Measurements from ENCODE around the gene HIVEP3.

HIVEP3 gene

GRCh38 chr1:41775956-41776585 lies 142.7 kb downstream of the HIVEP3 start:
- Mint-ChIP-seq H3K4me3 (no peak overlapping the region), H3K4me1 (peaks cover 8% of the 10 kb centered on the region), H3K9me3 (no peaks in the 10 kb centered on the region), H3K36me3 (no peaks in the 10 kb centered on the region), H3K27ac (no peak overlapping the region)
- ATAC-seq: no peak
- no peak for DNase-seq (ENCODE audit: low spot score in 2 of 2)

GRCh38 chr1:41774471-41774990 lies 144.2 kb downstream of the HIVEP3 start:
- Mint-ChIP-seq H3K36me3 (no peaks in the 10 kb centered on the region), H3K27ac (no peak overlapping the region), H3K9me3 (no peaks in the 10 kb centered on the region), H3K4me1 (peaks cover 8% of the 10 kb centered on the region), H3K4me3 (no peak overlapping the region)
- no peak for ATAC-seq
- no peak for DNase-seq (ENCODE audit: low spot score in 2 of 2)

- ATAC-seq (no peak), DNase-seq (ENCODE audit: low spot score in 2 of 2) (no peak)
- H3K36me3 Mint-ChIP-seq: no peaks in the 10 kb centered on the region
- H3K4me1 Mint-ChIP-seq: peaks cover 8% of the 10 kb centered on the region
- no peaks in the 10 kb centered on the region for H3K9me3 Mint-ChIP-seq
- no peak overlapping the region for H3K27ac Mint-ChIP-seq
- no peak overlapping the region for H3K4me3 Mint-ChIP-seq
These were observed 144.9 kb downstream of the HIVEP3 start for GRCh38 chr1:41773842-41774241.

GRCh38 chr1:41773144-41773591 lies 145.6 kb downstream of the HIVEP3 start:
- Mint-ChIP-seq H3K4me1 (peaks cover 8% of the 10 kb centered on the region), H3K27ac (no peak overlapping the region), H3K4me3 (no peak overlapping the region), H3K36me3 (no peaks in the 10 kb centered on the region), H3K9me3 (no peaks in the 10 kb centered on the region)
- ATAC-seq (no peak), DNase-seq (ENCODE audit: low spot score in 2 of 2) (no peak)

GRCh38 chr1:41769068-41769467 lies 149.7 kb downstream of the HIVEP3 start:
- Mint-ChIP-seq H3K4me1 (peaks cover 21% of the 10 kb centered on the region), H3K9me3 (no peaks in the 10 kb centered on the region), H3K27ac (no peak overlapping the region), H3K4me3 (no peak overlapping the region), H3K36me3 (no peaks in the 10 kb centered on the region)
- DNase-seq (ENCODE audit: low spot score in 2 of 2) (no peak), ATAC-seq (no peak)

- Mint-ChIP-seq H3K4me3 (no peak overlapping the region), H3K27ac (no peak overlapping the region), H3K36me3 (no peaks in the 10 kb centered on the region), H3K9me3 (no peaks in the 10 kb centered on the region), H3K4me1 (peaks cover 21% of the 10 kb centered on the region)
- no peak for DNase-seq (ENCODE audit: low spot score in 2 of 2)
- ATAC-seq: no peak
These were observed 150.1 kb downstream of the HIVEP3 start for GRCh38 chr1:41768583-41768982.

- H3K4me3 Mint-ChIP-seq: no peak overlapping the region
- no peaks in the 10 kb centered on the region for H3K36me3 Mint-ChIP-seq
- H3K9me3 Mint-ChIP-seq: no peaks in the 10 kb centered on the region
- DNase-seq (ENCODE audit: low spot score in 2 of 2): no peak
- ATAC-seq: no peak
- H3K4me1 Mint-ChIP-seq: peaks cover 21% of the 10 kb centered on the region
- H3K27ac Mint-ChIP-seq: no peak overlapping the region
These were observed 150.9 kb downstream of the HIVEP3 start for GRCh38 chr1:41767534-41768525.

GRCh38 chr1:41766546-41766945 lies 152.2 kb downstream of the HIVEP3 start:
- Mint-ChIP-seq H3K36me3 (no peaks in the 10 kb centered on the region), H3K4me3 (no peak overlapping the region)

GRCh38 chr1:41766041-41766440 lies 152.7 kb downstream of the HIVEP3 start:
- no peaks in the 10 kb centered on the region for H3K9me3 Mint-ChIP-seq
- H3K4me1 Mint-ChIP-seq: peaks cover 14% of the 10 kb centered on the region
- peak overlapping the region; percentile 35 for H3K27ac Mint-ChIP-seq

More at GRCh38 chr1:41766546-41766945, 152.2 kb downstream of the HIVEP3 start:
- peaks cover 14% of the 10 kb centered on the region for H3K4me1 Mint-ChIP-seq
- ATAC-seq (no peak), DNase-seq (ENCODE audit: low spot score in 2 of 2) (no peak)
- H3K9me3 Mint-ChIP-seq: no peaks in the 10 kb centered on the region
- H3K27ac Mint-ChIP-seq: peak overlapping the region; percentile 9

GRCh38 chr1:41765152-41765551 lies 153.6 kb downstream of the HIVEP3 start:
- no peak overlapping the region for H3K4me3 Mint-ChIP-seq
- H3K36me3 Mint-ChIP-seq: no peaks in the 10 kb centered on the region
- H3K27ac Mint-ChIP-seq: peak overlapping the region; percentile 35
- no peaks in the 10 kb centered on the region for H3K9me3 Mint-ChIP-seq
- no peak for DNase-seq (ENCODE audit: low spot score in 2 of 2)
- peaks cover 14% of the 10 kb centered on the region for H3K4me1 Mint-ChIP-seq
- no peak for ATAC-seq

More at GRCh38 chr1:41766041-41766440, 152.7 kb downstream of the HIVEP3 start:
- ATAC-seq: no peak
- no peak for DNase-seq (ENCODE audit: low spot score in 2 of 2)
- Mint-ChIP-seq H3K36me3 (no peaks in the 10 kb centered on the region), H3K4me3 (no peak overlapping the region)

GRCh38 chr1:41764656-41765055 lies 154.1 kb downstream of the HIVEP3 start:
- no peaks in the 10 kb centered on the region for H3K9me3 Mint-ChIP-seq
- ATAC-seq (no peak), DNase-seq (ENCODE audit: low spot score in 2 of 2) (no peak)
- peaks cover 14% of the 10 kb centered on the region for H3K4me1 Mint-ChIP-seq
- no peaks in the 10 kb centered on the region for H3K36me3 Mint-ChIP-seq
- no peak overlapping the region for H3K4me3 Mint-ChIP-seq
- no peak overlapping the region for H3K27ac Mint-ChIP-seq

- DNase-seq (ENCODE audit: low spot score in 2 of 2) (no peak), ATAC-seq (no peak)
- no peak overlapping the region for H3K4me3 Mint-ChIP-seq
- H3K27ac Mint-ChIP-seq: no peak overlapping the region
- H3K36me3 Mint-ChIP-seq: no peaks in the 10 kb centered on the region
- peaks cover 14% of the 10 kb centered on the region for H3K4me1 Mint-ChIP-seq
- H3K9me3 Mint-ChIP-seq: no peaks in the 10 kb centered on the region
These were observed 155.9 kb downstream of the HIVEP3 start for GRCh38 chr1:41762777-41763176.

GRCh38 chr1:41762251-41762650 lies 156.5 kb downstream of the HIVEP3 start:
- H3K9me3 Mint-ChIP-seq: no peaks in the 10 kb centered on the region
- peaks cover 13% of the 10 kb centered on the region for H3K4me1 Mint-ChIP-seq
- no peak overlapping the region for H3K27ac Mint-ChIP-seq
- H3K36me3 Mint-ChIP-seq: no peaks in the 10 kb centered on the region
- no peak for ATAC-seq
- H3K4me3 Mint-ChIP-seq: no peak overlapping the region
- no peak for DNase-seq (ENCODE audit: low spot score in 2 of 2)

- H3K36me3 Mint-ChIP-seq: no peaks in the 10 kb centered on the region
- H3K4me3 Mint-ChIP-seq: no peak overlapping the region
- DNase-seq (ENCODE audit: low spot score in 2 of 2) (no peak), ATAC-seq (no peak)
- peaks cover 12% of the 10 kb centered on the region for H3K4me1 Mint-ChIP-seq
- no peak overlapping the region for H3K27ac Mint-ChIP-seq
- H3K9me3 Mint-ChIP-seq: no peaks in the 10 kb centered on the region
These were observed 159.7 kb downstream of the HIVEP3 start for GRCh38 chr1:41758904-41759548.

- ATAC-seq (no peak), DNase-seq (ENCODE audit: low spot score in 2 of 2) (no peak)
- H3K27ac Mint-ChIP-seq: no peak overlapping the region
- H3K9me3 Mint-ChIP-seq: no peaks in the 10 kb centered on the region
- no peak overlapping the region for H3K4me3 Mint-ChIP-seq
- peaks cover 17% of the 10 kb centered on the region for H3K4me1 Mint-ChIP-seq
- no peaks in the 10 kb centered on the region for H3K36me3 Mint-ChIP-seq
These were observed 160.2 kb downstream of the HIVEP3 start for GRCh38 chr1:41758500-41758899.
